Stomach smooth muscle (tissue), 2 donors: ENCODE measurements around the gene AOX1.
"Not testable (repeated sequence)": the region's sequence is repeated elsewhere in the genome, so short reads cannot be mapped to it uniquely, and the experiment has no call there.

ENCODE experiments used
- H3K27ac ChIP-seq: one replicate; pipeline ENCODE4 v1.7.0; 2013; ENCODE audit warnings: mild to moderate bottlenecking, low read length, inconsistent platforms
- H3K27me3 ChIP-seq, 2 donors: one replicate each; pipeline ENCODE4 v1.7.0; 2013; ENCODE audit warnings: low read length in 2 of 2; ENCODE audit not compliant: insufficient read depth in 2 of 2, control insufficient read depth in 1 of 2
- H3K36me3 ChIP-seq, 2 donors: one replicate each; pipeline ENCODE4 v1.7.0; 2013; ENCODE audit warnings: low read length in 2 of 2; ENCODE audit not compliant: control insufficient read depth in 2 of 2, insufficient read depth in 2 of 2
- H3K4me1 ChIP-seq: one replicate; pipeline ENCODE4 v1.7.0; 2013; ENCODE audit warnings: low read length; ENCODE audit not compliant: control insufficient read depth, insufficient read depth
- H3K4me3 ChIP-seq, 2 donors: one replicate each; pipeline ENCODE4 v1.7.0; 2013; ENCODE audit warnings: low read length in 2 of 2
- H3K9ac ChIP-seq, 2 donors: one replicate each; pipeline ENCODE4 v1.7.0; 2013; ENCODE audit warnings: low read length in 2 of 2, mild to moderate bottlenecking in 1 of 2
- H3K9me3 ChIP-seq, 2 donors: one replicate each; pipeline ENCODE4 v1.7.0; 2013; ENCODE audit warnings: low read length in 2 of 2; ENCODE audit not compliant: control insufficient read depth in 2 of 2
- donor health status: healthy.
- donor health status: Pancreatic carcinoma.

The AOX1 gene

GRCh38 chr2:200681697-200682096, 95.9 kb downstream of the AOX1 start:
- Histone ChIP-seq H3K4me3 (no peak overlapping the region), H3K27me3 (no peaks in the 10 kb centered on the region), H3K9ac (no peak overlapping the region), H3K27ac (no peak overlapping the region), H3K36me3 (no peaks in the 10 kb centered on the region), H3K9me3 (no peaks in the 10 kb centered on the region), H3K4me1 (peaks cover 3% of the 10 kb centered on the region)

GRCh38 chr2:200682407-200682806, 96.6 kb downstream of the AOX1 start:
- H3K9ac ChIP-seq, H3K9me3 ChIP-seq, H3K36me3 ChIP-seq, H3K27me3 ChIP-seq, H3K27ac ChIP-seq, H3K4me1 ChIP-seq, H3K4me3 ChIP-seq: not testable (repeated sequence)

- Histone ChIP-seq H3K9me3 (no peaks in the 10 kb centered on the region), H3K9ac (no peak overlapping the region), H3K27ac (no peak overlapping the region), H3K4me1 (no peaks in the 10 kb centered on the region), H3K4me3 (no peak overlapping the region), H3K27me3 (no peaks in the 10 kb centered on the region), H3K36me3 (no peaks in the 10 kb centered on the region)
Observed at GRCh38 chr2:200687922-200688920, 102.4 kb downstream of the AOX1 start.

GRCh38 chr2:200689115-200689514, 103.3 kb downstream of the AOX1 start:
- no peaks in the 10 kb centered on the region for H3K27me3 ChIP-seq
- H3K9ac ChIP-seq, result no peak overlapping the region
- no peak overlapping the region for H3K27ac ChIP-seq
- no peaks in the 10 kb centered on the region for H3K4me1 ChIP-seq
- H3K36me3 ChIP-seq, result no peaks in the 10 kb centered on the region
- no peaks in the 10 kb centered on the region for H3K9me3 ChIP-seq
- no peak overlapping the region for H3K4me3 ChIP-seq

- Histone ChIP-seq H3K9ac (no peak overlapping the region), H3K27ac (no peak overlapping the region), H3K4me3 (no peak overlapping the region), H3K4me1 (no peaks in the 10 kb centered on the region), H3K9me3 (no peaks in the 10 kb centered on the region), H3K27me3 (no peaks in the 10 kb centered on the region), H3K36me3 (no peaks in the 10 kb centered on the region)
Observed at GRCh38 chr2:200693836-200694470, 108.1 kb downstream of the AOX1 start.

GRCh38 chr2:200695191-200695590, 109.4 kb downstream of the AOX1 start:
- no peaks in the 10 kb centered on the region for H3K27me3 ChIP-seq
- no peak overlapping the region for H3K27ac ChIP-seq
- H3K9ac ChIP-seq, result no peak overlapping the region
- H3K4me1 ChIP-seq, result no peaks in the 10 kb centered on the region
- H3K4me3 ChIP-seq, result no peak overlapping the region
- no peaks in the 10 kb centered on the region for H3K36me3 ChIP-seq
- no peaks in the 10 kb centered on the region for H3K9me3 ChIP-seq

GRCh38 chr2:200695601-200696000, 109.8 kb downstream of the AOX1 start:
- Histone ChIP-seq H3K27me3 (no peaks in the 10 kb centered on the region), H3K9ac (no peak overlapping the region), H3K4me1 (no peaks in the 10 kb centered on the region), H3K27ac (no peak overlapping the region), H3K9me3 (no peaks in the 10 kb centered on the region), H3K4me3 (no peak overlapping the region), H3K36me3 (no peaks in the 10 kb centered on the region)

- Histone ChIP-seq H3K27ac (no peak overlapping the region), H3K27me3 (no peaks in the 10 kb centered on the region), H3K4me3 (no peak overlapping the region), H3K9me3 (no peaks in the 10 kb centered on the region), H3K9ac (no peak overlapping the region), H3K36me3 (no peaks in the 10 kb centered on the region), H3K4me1 (no peaks in the 10 kb centered on the region)
Observed at GRCh38 chr2:200698217-200698616, 112.4 kb downstream of the AOX1 start.

GRCh38 chr2:200699310-200699709, 113.5 kb downstream of the AOX1 start:
- Histone ChIP-seq H3K27me3 (no peaks in the 10 kb centered on the region), H3K9ac (no peak overlapping the region), H3K4me1 (no peaks in the 10 kb centered on the region), H3K36me3 (no peaks in the 10 kb centered on the region), H3K27ac (no peak overlapping the region), H3K9me3 (no peaks in the 10 kb centered on the region), H3K4me3 (no peak overlapping the region)

- no peaks in the 10 kb centered on the region for H3K27me3 ChIP-seq
- H3K4me1 ChIP-seq, result no peaks in the 10 kb centered on the region
- H3K27ac ChIP-seq, result no peak overlapping the region
- H3K9me3 ChIP-seq, result no peaks in the 10 kb centered on the region
- H3K9ac ChIP-seq, result no peak overlapping the region
- no peak overlapping the region for H3K4me3 ChIP-seq
- no peaks in the 10 kb centered on the region for H3K36me3 ChIP-seq
Observed at GRCh38 chr2:200700856-200701255, 115.0 kb downstream of the AOX1 start.

GRCh38 chr2:200702044-200702443, 116.2 kb downstream of the AOX1 start:
- no peak overlapping the region for H3K4me3 ChIP-seq
- no peaks in the 10 kb centered on the region for H3K36me3 ChIP-seq
- no peaks in the 10 kb centered on the region for H3K4me1 ChIP-seq
- H3K27me3 ChIP-seq, result no peaks in the 10 kb centered on the region
- no peak overlapping the region for H3K9ac ChIP-seq
- H3K27ac ChIP-seq, result no peak overlapping the region
- H3K9me3 ChIP-seq, result no peaks in the 10 kb centered on the region
